DMS 273 treated with DMSO at 0.1 percent for 48 hours (cell line): Measurements from ENCODE around the gene OXLD1.
A peak's percentile ranks its signal among the peaks of the same experiment; 100 is the strongest.
"Not testable (repeated sequence)": the region's sequence is repeated elsewhere in the genome, so short reads cannot be mapped to it uniquely, and the experiment has no call there.

Experiments
- DNase-seq: peaks from one replicate; lab custom pipeline; 2025; lab: John Stamatoyannopoulos, UW

The OXLD1 gene

GRCh38 chr17:81650951-81651350 lies 15.5 kb downstream of the OXLD1 start:
- no peak for DNase-seq

- DNase-seq, result no peak
Measured at GRCh38 chr17:81648707-81649085, 17.7 kb downstream of the OXLD1 start.

- DNase-seq, result no peak
Measured at GRCh38 chr17:81648013-81648706, 18.2 kb downstream of the OXLD1 start.

GRCh38 chr17:81647640-81648012 lies 18.8 kb downstream of the OXLD1 start:
- DNase-seq, result no peak

GRCh38 chr17:81646869-81647600 lies 19.4 kb downstream of the OXLD1 start:
- DNase-seq, result no peak

- no peak for DNase-seq
Measured at GRCh38 chr17:81644976-81645952, 21.1 kb downstream of the OXLD1 start.

- no peak for DNase-seq
Measured at GRCh38 chr17:81644496-81644895, 21.9 kb downstream of the OXLD1 start.

- no peak for DNase-seq
Measured at GRCh38 chr17:81641825-81642489, 24.4 kb downstream of the OXLD1 start.

GRCh38 chr17:81640011-81640410 lies 26.4 kb downstream of the OXLD1 start:
- DNase-seq, result no peak

GRCh38 chr17:81638683-81639082 lies 27.7 kb downstream of the OXLD1 start:
- no peak for DNase-seq

- DNase-seq, result peak; percentile 55
Measured at GRCh38 chr17:81636505-81637288, 29.7 kb downstream of the OXLD1 start, which contains the start of the genes NPLOC4 and TSPAN10. Gene NPLOC4 (minus strand): TSS chr17:81637112. CDS start chr17:81636930, 182 bp downstream. Gene TSPAN10 (plus strand): TSS chr17:81637196. CDS start chr17:81642413, 5,217 bp downstream.

GRCh38 chr17:81635973-81636504 lies 30.4 kb downstream of the OXLD1 start:
- no peak for DNase-seq

- DNase-seq, result no peak
Measured at GRCh38 chr17:81635431-81635830, 31.0 kb downstream of the OXLD1 start.

GRCh38 chr17:81631482-81631881 lies 34.9 kb downstream of the OXLD1 start:
- no peak for DNase-seq

GRCh38 chr17:81630274-81630673 lies 36.1 kb downstream of the OXLD1 start:
- no peak for DNase-seq

- DNase-seq, result no peak
Measured at GRCh38 chr17:81621494-81622130, 44.8 kb downstream of the OXLD1 start.

GRCh38 chr17:81618307-81618706 lies 48.1 kb downstream of the OXLD1 start:
- DNase-seq, result not testable (repeated sequence)

GRCh38 chr17:81616877-81617276 lies 49.5 kb downstream of the OXLD1 start:
- no peak for DNase-seq

GRCh38 chr17:81615401-81615930 lies 50.9 kb downstream of the OXLD1 start:
- no peak for DNase-seq
